Activated naive CD4-positive, alpha-beta T cell treated with anti-CD3 and anti-CD28 coated beads, Interleukin-2, amount 50 U/mL, for 24 hours (primary cell): ENCODE data around the gene EIF4G1.

Source experiments
- H3K27ac Mint-ChIP-seq: one replicate; pipeline ENCODE4 v1.8.0; 2021; ENCODE audit warnings: mild to moderate bottlenecking, mixed read lengths
- H3K27me3 Mint-ChIP-seq: one replicate; pipeline ENCODE4 v1.8.0; 2021; ENCODE audit warnings: mixed read lengths
- H3K36me3 Mint-ChIP-seq: one replicate; pipeline ENCODE4 v1.8.0; 2021; ENCODE audit warnings: mixed read lengths
- H3K4me1 Mint-ChIP-seq: one replicate; pipeline ENCODE4 v1.8.0; 2021; ENCODE audit warnings: mixed read lengths
- H3K4me3 Mint-ChIP-seq: one replicate; pipeline ENCODE4 v1.8.0; 2021; ENCODE audit warnings: mild to moderate bottlenecking, mixed read lengths
- H3K9me3 Mint-ChIP-seq: one replicate; pipeline ENCODE4 v1.8.0; 2021; ENCODE audit warnings: mixed read lengths

The EIF4G1 gene

GRCh38 chr3:184317201-184317600 lies 2.8 kb downstream of the EIF4G1 start:
- Mint-ChIP-seq H3K27me3 (no peaks in the 10 kb centered on the region), H3K4me1 (peaks cover 30% of the 10 kb centered on the region), H3K9me3 (no peaks in the 10 kb centered on the region), H3K27ac (peak overlapping the region; percentile 68), H3K4me3 (peak overlapping the region; percentile 87), H3K36me3 (peaks cover 22% of the 10 kb centered on the region)

GRCh38 chr3:184320104-184320445 lies 5.7 kb downstream of the EIF4G1 start:
- H3K4me1 Mint-ChIP-seq: peaks cover 34% of the 10 kb centered on the region
- H3K27ac Mint-ChIP-seq: no peak overlapping the region

GRCh38 chr3:184321666-184322065 lies 7.3 kb downstream of the EIF4G1 start:
- Mint-ChIP-seq H3K27ac (peak overlapping the region; percentile 81), H3K4me1 (peaks cover 39% of the 10 kb centered on the region), H3K27me3 (no peaks in the 10 kb centered on the region), H3K4me3 (no peak overlapping the region), H3K36me3 (peaks cover 39% of the 10 kb centered on the region), H3K9me3 (no peaks in the 10 kb centered on the region)

More at GRCh38 chr3:184320104-184320445, 5.7 kb downstream of the EIF4G1 start:
- no peaks in the 10 kb centered on the region for H3K9me3 Mint-ChIP-seq
- no peaks in the 10 kb centered on the region for H3K27me3 Mint-ChIP-seq
- H3K4me3 Mint-ChIP-seq: no peak overlapping the region
- peaks cover 35% of the 10 kb centered on the region for H3K36me3 Mint-ChIP-seq

GRCh38 chr3:184322731-184323487 lies 8.5 kb downstream of the EIF4G1 start:
- Mint-ChIP-seq H3K27ac (peak overlapping the region; percentile 41), H3K4me1 (peaks cover 27% of the 10 kb centered on the region), H3K36me3 (peaks cover 34% of the 10 kb centered on the region), H3K4me3 (no peak overlapping the region), H3K27me3 (no peaks in the 10 kb centered on the region), H3K9me3 (no peaks in the 10 kb centered on the region)

- no peak overlapping the region for H3K4me3 Mint-ChIP-seq
- peaks cover 33% of the 10 kb centered on the region for H3K36me3 Mint-ChIP-seq
- H3K27me3 Mint-ChIP-seq: no peaks in the 10 kb centered on the region
- no peak overlapping the region for H3K27ac Mint-ChIP-seq
- H3K4me1 Mint-ChIP-seq: peaks cover 23% of the 10 kb centered on the region
- no peaks in the 10 kb centered on the region for H3K9me3 Mint-ChIP-seq
Measured at GRCh38 chr3:184323696-184324095, 9.3 kb downstream of the EIF4G1 start.

- Mint-ChIP-seq H3K9me3 (no peaks in the 10 kb centered on the region), H3K36me3 (peaks cover 40% of the 10 kb centered on the region), H3K4me3 (peak overlapping the region; percentile 23), H3K4me1 (peaks cover 15% of the 10 kb centered on the region), H3K27ac (no peak overlapping the region), H3K27me3 (no peaks in the 10 kb centered on the region)
Measured at GRCh38 chr3:184325269-184325668, 10.9 kb downstream of the EIF4G1 start.

- peaks cover 15% of the 10 kb centered on the region for H3K4me1 Mint-ChIP-seq
- H3K9me3 Mint-ChIP-seq: no peaks in the 10 kb centered on the region
- H3K27me3 Mint-ChIP-seq: no peaks in the 10 kb centered on the region
- H3K27ac Mint-ChIP-seq: peak overlapping the region; percentile 76
- H3K36me3 Mint-ChIP-seq: peaks cover 38% of the 10 kb centered on the region
- no peak overlapping the region for H3K4me3 Mint-ChIP-seq
Measured at GRCh38 chr3:184325715-184326369, 11.4 kb downstream of the EIF4G1 start.

GRCh38 chr3:184327171-184327570 lies 12.8 kb downstream of the EIF4G1 start:
- Mint-ChIP-seq H3K4me3 (no peak overlapping the region), H3K27ac (peak overlapping the region; percentile 35), H3K4me1 (peaks cover 18% of the 10 kb centered on the region), H3K27me3 (no peaks in the 10 kb centered on the region), H3K9me3 (no peaks in the 10 kb centered on the region), H3K36me3 (peaks cover 38% of the 10 kb centered on the region)

GRCh38 chr3:184328516-184328915 lies 14.1 kb downstream of the EIF4G1 start:
- Mint-ChIP-seq H3K9me3 (no peaks in the 10 kb centered on the region), H3K4me1 (peaks cover 32% of the 10 kb centered on the region), H3K4me3 (no peak overlapping the region), H3K27ac (no peak overlapping the region), H3K36me3 (peaks cover 41% of the 10 kb centered on the region), H3K27me3 (no peaks in the 10 kb centered on the region)

- Mint-ChIP-seq H3K27ac (peak overlapping the region; percentile 25), H3K27me3 (no peaks in the 10 kb centered on the region), H3K9me3 (no peaks in the 10 kb centered on the region), H3K4me1 (peaks cover 48% of the 10 kb centered on the region), H3K36me3 (peaks cover 23% of the 10 kb centered on the region), H3K4me3 (no peak overlapping the region)
Measured at GRCh38 chr3:184332370-184333090, 18.1 kb downstream of the EIF4G1 start.

GRCh38 chr3:184333190-184333589 lies 18.8 kb downstream of the EIF4G1 start:
- Mint-ChIP-seq H3K27ac (peak overlapping the region; percentile 25), H3K4me1 (peaks cover 54% of the 10 kb centered on the region), H3K4me3 (no peak overlapping the region), H3K36me3 (peaks cover 23% of the 10 kb centered on the region), H3K9me3 (no peaks in the 10 kb centered on the region), H3K27me3 (no peaks in the 10 kb centered on the region)

GRCh38 chr3:184333700-184334099 lies 19.3 kb downstream of the EIF4G1 start:
- peak overlapping the region; percentile 25 for H3K27ac Mint-ChIP-seq
- H3K27me3 Mint-ChIP-seq: no peaks in the 10 kb centered on the region
- H3K36me3 Mint-ChIP-seq: peaks cover 21% of the 10 kb centered on the region
- no peak overlapping the region for H3K4me3 Mint-ChIP-seq
- H3K9me3 Mint-ChIP-seq: no peaks in the 10 kb centered on the region
- H3K4me1 Mint-ChIP-seq: peaks cover 54% of the 10 kb centered on the region

- peak overlapping the region; percentile 63 for H3K4me3 Mint-ChIP-seq
- H3K27me3 Mint-ChIP-seq: no peaks in the 10 kb centered on the region
- H3K36me3 Mint-ChIP-seq: peaks cover 15% of the 10 kb centered on the region
- H3K4me1 Mint-ChIP-seq: peaks cover 54% of the 10 kb centered on the region
- no peaks in the 10 kb centered on the region for H3K9me3 Mint-ChIP-seq
- H3K27ac Mint-ChIP-seq: peak overlapping the region; percentile 25
Measured at GRCh38 chr3:184334470-184335158, 20.2 kb downstream of the EIF4G1 start.

GRCh38 chr3:184335291-184335660 lies 20.9 kb downstream of the EIF4G1 start:
- Mint-ChIP-seq H3K27ac (peak overlapping the region; percentile 59), H3K4me1 (peaks cover 54% of the 10 kb centered on the region), H3K27me3 (no peaks in the 10 kb centered on the region), H3K36me3 (peaks cover 14% of the 10 kb centered on the region), H3K4me3 (peak overlapping the region; percentile 92), H3K9me3 (no peaks in the 10 kb centered on the region)

GRCh38 chr3:184335661-184336546 lies 21.5 kb downstream of the EIF4G1 start:
- Mint-ChIP-seq H3K27ac (peak overlapping the region; percentile 86), H3K4me3 (peak overlapping the region; percentile 92), H3K27me3 (no peaks in the 10 kb centered on the region), H3K4me1 (peaks cover 54% of the 10 kb centered on the region), H3K9me3 (no peaks in the 10 kb centered on the region), H3K36me3 (peaks cover 12% of the 10 kb centered on the region)
